ENCODE results near the gene ERGIC1.

The ERGIC1 gene

DNA sequence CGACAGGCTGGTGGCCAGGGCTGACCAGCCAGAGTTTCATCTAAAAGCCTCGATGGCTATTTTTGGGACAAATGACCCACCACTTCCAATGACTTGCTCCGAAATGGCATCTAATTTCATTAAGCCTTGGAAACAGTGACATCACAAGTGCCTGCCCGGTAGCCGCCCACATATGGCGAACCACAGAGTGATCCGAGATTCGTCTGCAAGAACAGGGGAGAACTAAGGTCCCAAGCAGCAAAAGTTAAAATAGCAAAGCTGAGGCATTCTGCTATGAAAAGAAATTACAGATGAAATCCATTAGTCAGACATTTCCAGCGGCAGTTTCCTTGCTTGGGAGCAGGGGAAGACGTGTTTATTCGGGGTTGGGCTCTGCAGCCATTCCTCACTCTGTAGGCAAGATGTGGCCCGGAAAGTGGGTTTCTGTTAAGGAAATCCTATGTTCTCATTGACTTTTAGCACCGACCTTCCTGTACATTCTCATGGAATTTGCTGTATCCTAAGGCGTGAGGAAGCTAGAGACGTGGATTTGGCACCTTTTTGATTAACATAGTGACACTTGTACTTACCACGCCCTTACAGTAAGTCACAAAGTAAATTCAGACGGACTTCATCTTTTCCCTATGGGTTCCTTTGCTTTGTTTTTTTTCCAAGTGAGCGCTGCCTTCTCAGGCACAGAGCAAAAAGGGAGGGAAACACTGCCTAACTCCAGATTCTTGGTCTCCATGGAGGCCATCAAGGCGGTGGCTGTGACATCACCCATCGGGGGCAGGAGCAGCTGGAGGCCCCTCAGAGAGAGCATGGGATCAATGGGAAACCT is 45.1 kb downstream of the ERGIC1 start:
- no peak overlapping the region for H3K4me2 ChIP-seq (ENCODE audit: low read depth, low read length, poor library complexity, severe bottlenecking)
- no peak overlapping the region for H2AFZ ChIP-seq (ENCODE audit: low read depth, low read length, severe bottlenecking)
- peaks cover 42% of the 10 kb centered on the region for H3K79me2 ChIP-seq (ENCODE audit: insufficient read depth, low read length)

GRCh38 chr5:172881691-172882370 is 47.8 kb downstream of the ERGIC1 start:
- H3K27me3 ChIP-seq (ENCODE audit: low read length), result no peaks in the 10 kb centered on the region
- H3K4me3 ChIP-seq (ENCODE audit: insufficient read depth, low read length, poor library complexity, severe bottlenecking), result no peak overlapping the region
- no peaks in the 10 kb centered on the region for H3F3A ChIP-seq (ENCODE audit: insufficient read depth)
- peaks cover 44% of the 10 kb centered on the region for H3K79me2 ChIP-seq (ENCODE audit: insufficient read depth, low read length)
- H3K9me2 ChIP-seq (replicated peaks; ENCODE audit: insufficient read depth, low read length), result no peaks in the 10 kb centered on the region
- H2AFZ ChIP-seq (ENCODE audit: low read depth, low read length, severe bottlenecking), result no peak overlapping the region
- H3K9ac ChIP-seq (ENCODE audit: low read length), result no peak overlapping the region
- H3K4me2 ChIP-seq (ENCODE audit: low read depth, low read length, poor library complexity, severe bottlenecking), result no peak overlapping the region
- no peaks in the 10 kb centered on the region for H3K9me3 ChIP-seq (ENCODE audit: insufficient read depth, low read length)
- no peaks in the 10 kb centered on the region for H3K36me3 ChIP-seq (ENCODE audit: low read length)
- peaks cover 4% of the 10 kb centered on the region; the same call in 1 of the 2 replicates for H4K20me1 ChIP-seq (ENCODE audit: low read depth, low read length)
- TF ChIP-seq EZH2phosphoT487 (conservative IDR thresholded peaks at IDR 0.05; ENCODE audit: low read length) (no peak), CTCF (IDR thresholded peaks at IDR 0.05; ENCODE audit: insufficient read depth, low read length, poor library complexity, severe bottlenecking) (no peak)
- H3K27ac ChIP-seq (ENCODE audit: low read depth, low read length), result no peak overlapping the region

More for the DNA sequence above, 45.1 kb downstream of the ERGIC1 start:
- TF ChIP-seq EZH2phosphoT487 (conservative IDR thresholded peaks at IDR 0.05; ENCODE audit: low read length), result no peak
- no peak for TF ChIP-seq CTCF (IDR thresholded peaks at IDR 0.05; ENCODE audit: insufficient read depth, low read length, poor library complexity, severe bottlenecking)
- H3K9ac ChIP-seq (ENCODE audit: low read length), result no peak overlapping the region
- no peaks in the 10 kb centered on the region for H3K27me3 ChIP-seq (ENCODE audit: low read length)
- no peaks in the 10 kb centered on the region for H3K9me2 ChIP-seq (replicated peaks; ENCODE audit: insufficient read depth, low read length)
- H4K20me1 ChIP-seq (ENCODE audit: low read depth, low read length), result peaks cover 4% of the 10 kb centered on the region; the same call in 1 of the 2 replicates
- no peaks in the 10 kb centered on the region for H3K9me3 ChIP-seq (ENCODE audit: insufficient read depth, low read length)
- no peak overlapping the region for H3K27ac ChIP-seq (ENCODE audit: low read depth, low read length)
- no peak overlapping the region for H3K4me3 ChIP-seq (ENCODE audit: insufficient read depth, low read length, poor library complexity, severe bottlenecking)
- H3K36me3 ChIP-seq (ENCODE audit: low read length), result no peaks in the 10 kb centered on the region
- H3F3A ChIP-seq (ENCODE audit: insufficient read depth), result no peaks in the 10 kb centered on the region

DNA sequence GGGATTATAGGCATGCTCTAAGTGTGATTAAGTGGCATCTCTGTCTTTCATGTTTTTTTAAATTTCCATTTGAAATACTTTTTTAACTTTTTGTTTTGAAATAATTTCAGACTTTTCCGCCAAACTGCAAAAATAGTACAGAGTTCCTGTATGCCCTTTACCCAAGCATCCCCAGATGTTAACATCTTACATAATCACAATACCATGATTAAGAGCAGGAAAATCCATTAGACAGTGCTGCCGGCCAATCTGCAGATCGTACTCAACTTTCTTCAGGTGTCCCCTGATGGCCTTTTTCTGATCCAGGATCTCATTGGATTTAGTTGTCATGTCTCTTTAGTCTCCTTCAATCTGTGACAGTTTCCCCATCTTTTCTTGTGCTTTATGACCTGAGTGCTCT is 49.0 kb downstream of the ERGIC1 start:
- Histone ChIP-seq H3K27me3 (ENCODE audit: low read length) (no peaks in the 10 kb centered on the region), H3K36me3 (ENCODE audit: low read length) (no peaks in the 10 kb centered on the region), H2AFZ (ENCODE audit: low read depth, low read length, severe bottlenecking) (no peak overlapping the region), H3K4me3 (ENCODE audit: insufficient read depth, low read length, poor library complexity, severe bottlenecking) (no peak overlapping the region), H3K9ac (ENCODE audit: low read length) (no peak overlapping the region), H3F3A (ENCODE audit: insufficient read depth) (no peaks in the 10 kb centered on the region), H3K79me2 (ENCODE audit: insufficient read depth, low read length) (peaks cover 35% of the 10 kb centered on the region; the same call in 1 of the 2 replicates), H3K4me2 (ENCODE audit: low read depth, low read length, poor library complexity, severe bottlenecking) (no peak overlapping the region), H4K20me1 (ENCODE audit: low read depth, low read length) (no peaks in the 10 kb centered on the region), H3K9me2 (replicated peaks; ENCODE audit: insufficient read depth, low read length) (no peaks in the 10 kb centered on the region), H3K9me3 (ENCODE audit: insufficient read depth, low read length) (no peaks in the 10 kb centered on the region), H3K27ac (ENCODE audit: low read depth, low read length) (no peak overlapping the region)
- TF ChIP-seq EZH2phosphoT487 (conservative IDR thresholded peaks at IDR 0.05; ENCODE audit: low read length), result no peak
- TF ChIP-seq CTCF (IDR thresholded peaks at IDR 0.05; ENCODE audit: insufficient read depth, low read length, poor library complexity, severe bottlenecking), result no peak
